HG03095 (cell line): ENCODE measurements around the gene MT1G.
"Not testable (repeated sequence)": the region's sequence is repeated elsewhere in the genome, so short reads cannot be mapped to it uniquely, and the experiment has no call there.

ENCODE experiments used
- ATAC-seq: cut with Tn5 transposase; IDR thresholded peaks from one replicate; pipeline ENCODE4 v1.9.1; 2021; ENCODE audit warnings: moderate library complexity; ENCODE audit not compliant: unreplicated experiment

Gene MT1G

DNA sequence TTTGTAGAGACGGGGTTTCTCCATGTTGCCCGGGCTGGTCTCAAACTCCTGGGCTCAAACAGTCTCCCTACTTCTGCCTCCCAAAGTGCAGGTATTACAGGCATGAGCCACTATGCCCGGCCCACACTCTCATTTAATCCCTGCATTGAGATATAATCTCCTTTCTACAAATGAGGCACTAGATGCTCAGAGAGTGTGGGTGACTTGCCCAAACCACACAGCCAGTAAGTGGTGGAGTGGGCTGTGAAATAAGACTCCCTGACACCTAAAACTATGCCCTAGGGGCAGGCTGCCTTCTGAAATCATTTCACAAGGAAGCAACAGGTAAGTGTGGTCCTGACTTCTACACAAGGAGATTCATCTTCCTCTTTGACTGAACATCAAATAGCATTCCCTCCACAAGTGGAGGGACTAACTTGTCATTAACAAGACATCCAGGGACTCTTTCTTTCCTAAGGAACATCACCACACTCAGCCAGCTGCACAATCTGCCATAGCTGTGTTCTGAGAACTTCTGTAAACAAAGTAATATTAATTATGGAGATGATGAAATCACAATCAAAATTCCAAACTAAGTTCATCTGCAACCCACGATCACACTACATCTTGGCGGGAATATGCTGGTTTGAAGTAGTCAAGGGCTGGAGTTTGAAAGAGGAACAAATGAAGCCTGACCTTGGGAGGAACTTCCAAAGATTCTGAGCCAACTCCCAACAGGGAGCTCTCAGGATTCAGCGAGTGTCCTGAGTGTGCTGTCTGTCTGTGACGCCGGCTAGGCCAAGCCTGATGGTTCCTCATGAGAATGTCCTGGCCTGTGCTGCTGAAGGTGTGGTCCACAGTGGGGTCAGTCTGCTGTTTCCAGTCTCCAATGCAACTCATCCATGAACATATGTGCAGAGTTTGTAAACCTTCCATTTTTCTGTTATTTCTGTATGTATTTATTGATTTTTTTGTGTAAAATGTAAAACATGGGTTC is 2.3 kb downstream of the MT1G start:
- not testable (repeated sequence) for ATAC-seq

DNA sequence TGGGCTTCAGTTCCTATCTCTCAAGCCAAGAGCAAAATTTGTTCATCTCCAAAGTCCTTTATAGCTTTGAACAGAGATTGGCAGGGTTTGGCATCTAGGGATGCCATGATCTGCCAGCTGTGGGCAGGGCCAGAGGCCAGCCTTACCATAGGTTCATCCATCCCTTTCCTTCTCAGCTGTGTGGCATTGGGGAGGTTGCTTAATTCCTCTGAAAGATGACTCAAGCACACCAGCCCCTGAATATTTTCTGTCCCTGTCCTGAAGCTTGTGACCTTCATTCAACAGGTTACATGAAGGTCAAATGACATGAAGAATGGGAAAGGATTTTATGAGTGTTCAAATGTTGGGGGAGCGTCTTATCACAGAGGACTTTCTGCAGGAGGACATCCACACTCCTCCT is 3.4 kb downstream of the MT1G start:
- no peak for ATAC-seq

DNA sequence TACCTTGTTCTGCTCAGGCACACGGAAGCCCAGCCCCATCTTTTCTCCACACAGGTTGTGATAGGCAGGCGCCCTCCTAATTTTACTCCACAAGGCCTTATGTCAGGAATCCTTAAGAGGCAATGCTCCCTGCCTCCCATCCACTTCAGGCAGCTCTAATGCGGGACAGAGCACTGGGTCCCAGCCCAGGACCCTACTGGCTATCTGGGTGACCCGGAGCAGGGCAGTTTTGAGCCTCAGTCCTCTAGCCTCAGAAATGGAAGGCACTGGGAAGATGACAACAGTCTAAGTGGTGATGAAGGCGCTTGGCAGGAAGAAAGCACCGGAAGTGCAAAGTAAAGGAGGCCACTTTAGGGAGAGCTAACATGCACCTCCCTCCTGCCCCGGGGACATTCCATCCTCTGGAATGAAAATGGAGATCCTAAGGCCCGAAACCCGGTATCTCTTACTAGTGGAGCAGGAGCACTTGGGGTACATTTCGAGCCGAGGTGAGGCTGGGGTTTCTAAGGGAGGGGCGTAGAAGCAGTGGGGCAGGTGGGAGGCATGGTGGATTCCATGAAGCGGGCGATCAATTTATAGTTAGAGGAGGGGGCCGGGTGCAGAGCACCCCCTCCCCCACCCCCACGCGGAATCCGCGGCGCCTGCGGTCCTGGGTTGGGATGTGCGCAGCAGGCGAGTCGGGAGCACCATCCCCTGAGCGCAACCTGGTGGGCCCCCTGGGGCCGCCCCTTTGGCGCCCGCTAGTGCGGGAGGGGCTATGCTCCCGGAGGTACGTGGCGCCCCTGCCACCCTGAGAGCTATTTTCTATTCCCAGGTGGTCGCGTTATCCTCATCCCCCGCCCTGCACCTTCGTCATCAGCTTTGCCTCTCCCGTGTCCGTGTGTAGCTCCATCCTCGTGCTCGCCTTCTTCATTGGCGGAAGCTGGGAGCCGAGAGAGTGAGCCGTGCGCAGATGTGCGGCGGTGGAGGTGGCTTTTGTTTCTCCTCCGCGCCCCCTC is 5.2 kb downstream of the MT1G start:
- ATAC-seq = no peak

DNA sequence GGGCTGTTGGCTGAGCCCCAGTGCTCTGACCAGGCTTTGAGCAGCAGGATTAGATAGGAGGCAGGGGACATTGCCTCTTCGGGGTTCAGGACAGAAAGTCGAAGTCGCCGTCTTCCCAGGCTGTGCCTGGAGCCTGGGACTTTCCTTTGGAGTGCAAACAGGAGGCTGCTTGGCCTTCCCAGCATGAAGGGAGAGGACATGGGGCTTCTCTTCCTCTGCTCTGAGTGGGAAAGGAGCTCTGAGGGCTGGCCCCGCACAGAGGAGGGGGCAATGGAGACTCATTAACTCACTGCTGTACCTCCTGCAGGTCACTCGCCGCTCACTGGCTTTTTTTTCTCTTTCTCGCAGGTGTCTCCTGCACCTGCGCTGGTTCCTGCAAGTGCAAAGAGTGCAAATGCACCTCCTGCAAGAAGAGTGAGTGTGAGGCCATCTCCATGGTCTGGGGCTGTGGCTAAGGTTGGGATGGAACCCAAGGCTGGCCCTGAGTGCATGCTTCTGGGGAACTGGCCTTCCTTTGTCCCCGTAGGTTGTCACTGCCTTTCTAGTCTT is 9.5 kb downstream of the MT1G start:
- ATAC-seq = no peak

DNA sequence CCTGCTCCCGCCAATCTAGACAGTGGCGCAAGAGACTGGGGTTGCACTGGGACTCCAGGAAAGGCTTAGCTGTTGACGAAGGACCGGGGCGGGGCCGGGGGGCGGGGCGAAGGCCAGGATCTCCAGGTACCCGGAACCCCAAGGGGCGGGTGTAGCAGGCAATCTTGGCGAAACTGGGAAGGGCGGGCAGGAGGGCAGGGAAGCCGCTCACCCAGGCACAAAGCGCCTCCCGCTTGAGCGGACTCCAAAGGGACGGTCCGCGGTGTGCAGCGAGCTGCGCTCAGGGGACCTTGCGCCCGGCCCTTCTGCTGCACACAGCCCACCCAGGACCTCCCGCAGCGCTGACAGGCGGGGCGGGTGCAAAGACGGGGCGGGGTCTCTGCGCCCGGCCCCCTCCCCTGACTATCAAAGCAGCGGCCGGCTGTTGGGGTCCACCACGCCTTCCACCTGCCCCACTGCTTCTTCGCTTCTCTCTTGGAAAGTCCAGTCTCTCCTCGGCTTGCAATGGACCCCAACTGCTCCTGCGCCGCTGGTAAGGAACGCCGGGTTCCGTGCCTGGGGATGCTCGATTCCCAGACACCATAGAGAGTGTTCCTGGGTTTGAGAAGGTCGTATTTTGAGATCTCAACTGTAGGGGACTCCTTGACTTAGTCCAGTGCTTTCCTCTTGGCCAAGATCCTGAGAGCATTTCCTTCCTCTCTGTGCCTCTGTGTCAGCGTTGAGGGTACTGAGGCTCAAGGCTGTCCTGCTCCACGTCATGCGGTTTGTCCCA is 10.1 kb downstream of the MT1G start, which contains the start of gene MT1F:
Gene MT1F, plus strand, starts transcription at position 405 of the 772 bp plus-strand sequence. Its CDS starts 100 bp downstream, at position 505.
- ATAC-seq = no peak

DNA sequence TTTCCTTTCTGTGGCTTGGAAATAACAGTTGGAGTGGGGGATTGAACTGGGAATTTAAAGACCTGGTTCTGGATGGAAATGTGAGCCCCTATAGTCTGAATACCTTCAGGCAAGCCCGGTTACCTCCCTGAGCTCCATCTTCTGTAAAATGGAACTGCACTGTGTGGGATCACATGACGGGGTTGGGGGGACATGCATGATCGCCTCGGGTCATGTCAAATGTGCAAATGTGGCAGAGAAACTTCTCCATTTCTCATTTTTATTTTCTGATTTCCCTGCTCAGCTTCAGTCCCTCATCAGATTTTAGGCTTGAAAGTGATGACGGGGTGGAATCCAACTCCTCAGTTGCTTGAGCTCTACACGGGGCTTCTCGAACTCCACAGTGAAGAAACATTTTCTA is 14.6 kb downstream of the MT1G start:
- ATAC-seq = no peak

DNA sequence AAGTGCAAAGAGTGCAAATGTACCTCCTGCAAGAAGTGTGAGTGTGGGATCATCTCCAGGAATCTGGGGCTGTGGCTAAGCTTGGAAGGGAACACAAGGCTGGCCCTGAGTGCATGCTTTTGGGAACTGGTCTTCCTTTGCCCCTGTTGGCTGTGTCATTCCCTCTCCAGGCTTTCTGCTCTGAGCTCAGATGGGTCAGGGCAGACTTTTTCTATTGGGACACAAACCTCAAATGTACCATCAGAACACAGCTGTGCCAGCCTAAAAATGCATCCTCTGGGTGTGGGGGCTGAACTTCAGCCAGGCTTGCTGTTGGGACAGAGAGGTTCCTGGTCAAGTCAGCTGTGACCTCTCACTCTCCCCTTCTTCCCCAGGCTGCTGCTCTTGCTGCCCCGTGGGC is 15.3 kb downstream of the MT1G start:
- no peak for ATAC-seq

DNA sequence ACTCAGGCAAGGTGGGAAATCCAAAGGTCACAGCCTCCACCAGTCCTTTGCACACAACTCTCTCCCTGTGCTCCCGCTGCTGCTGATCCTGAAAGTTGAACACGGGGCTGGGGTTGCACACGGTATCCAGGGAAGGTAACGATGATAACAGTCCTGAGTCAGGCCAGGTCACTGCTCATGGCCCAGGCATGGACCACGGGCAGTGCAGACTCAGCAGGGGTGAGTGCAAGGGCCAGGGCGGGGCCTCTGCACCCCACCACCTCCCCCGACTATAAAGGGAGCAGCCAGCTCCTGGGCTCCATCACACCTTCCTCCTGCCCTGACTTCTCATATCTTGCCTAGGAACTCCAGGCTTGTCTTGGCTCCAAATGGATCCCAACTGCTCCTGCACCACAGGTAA is 16.3 kb downstream of the MT1G start, which contains the start of gene MT1B:
Gene MT1B, plus strand, starts transcription at position 301 of the 400 bp plus-strand sequence. Its CDS starts 68 bp downstream, at position 369.
- no peak for ATAC-seq

DNA sequence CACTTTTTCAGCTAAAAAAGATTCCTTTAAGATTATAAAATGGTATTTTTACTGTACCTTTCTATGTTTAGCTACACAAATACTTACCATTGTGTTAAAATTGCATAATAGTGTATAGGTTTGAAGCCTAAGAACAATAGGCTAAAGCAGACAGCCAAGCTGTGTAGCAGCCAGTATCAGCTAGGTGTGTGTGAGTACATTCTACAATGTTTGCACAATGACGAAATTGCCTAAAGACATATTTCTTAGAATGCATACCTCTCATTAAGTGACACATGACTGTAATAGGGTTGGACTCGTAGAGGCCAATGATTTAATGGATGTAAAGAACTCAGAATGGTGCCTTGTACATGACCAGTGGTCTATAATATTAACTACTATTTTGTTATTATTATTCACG is 18.0 kb downstream of the MT1G start:
- no peak for ATAC-seq

DNA sequence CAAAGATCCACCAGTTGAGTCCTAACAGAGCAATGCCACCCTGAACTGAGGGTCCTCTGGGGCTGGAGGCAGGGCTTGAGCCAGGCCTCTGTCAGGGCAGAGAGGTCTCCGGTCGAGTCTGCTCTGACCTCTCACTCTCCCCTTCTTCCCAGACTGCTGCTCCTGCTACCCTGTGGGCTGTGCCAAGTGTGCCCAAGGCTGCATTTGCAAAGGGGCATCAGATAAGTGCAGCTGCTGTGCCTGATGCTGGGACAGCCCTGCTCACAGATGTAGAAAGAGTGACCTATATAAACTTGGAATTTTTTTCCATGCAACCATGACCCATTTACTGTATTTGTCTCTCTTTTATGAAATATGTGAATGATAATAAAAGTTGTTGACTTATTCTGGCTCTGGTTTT is 18.6 kb downstream of the MT1G start:
- ATAC-seq = no peak

DNA sequence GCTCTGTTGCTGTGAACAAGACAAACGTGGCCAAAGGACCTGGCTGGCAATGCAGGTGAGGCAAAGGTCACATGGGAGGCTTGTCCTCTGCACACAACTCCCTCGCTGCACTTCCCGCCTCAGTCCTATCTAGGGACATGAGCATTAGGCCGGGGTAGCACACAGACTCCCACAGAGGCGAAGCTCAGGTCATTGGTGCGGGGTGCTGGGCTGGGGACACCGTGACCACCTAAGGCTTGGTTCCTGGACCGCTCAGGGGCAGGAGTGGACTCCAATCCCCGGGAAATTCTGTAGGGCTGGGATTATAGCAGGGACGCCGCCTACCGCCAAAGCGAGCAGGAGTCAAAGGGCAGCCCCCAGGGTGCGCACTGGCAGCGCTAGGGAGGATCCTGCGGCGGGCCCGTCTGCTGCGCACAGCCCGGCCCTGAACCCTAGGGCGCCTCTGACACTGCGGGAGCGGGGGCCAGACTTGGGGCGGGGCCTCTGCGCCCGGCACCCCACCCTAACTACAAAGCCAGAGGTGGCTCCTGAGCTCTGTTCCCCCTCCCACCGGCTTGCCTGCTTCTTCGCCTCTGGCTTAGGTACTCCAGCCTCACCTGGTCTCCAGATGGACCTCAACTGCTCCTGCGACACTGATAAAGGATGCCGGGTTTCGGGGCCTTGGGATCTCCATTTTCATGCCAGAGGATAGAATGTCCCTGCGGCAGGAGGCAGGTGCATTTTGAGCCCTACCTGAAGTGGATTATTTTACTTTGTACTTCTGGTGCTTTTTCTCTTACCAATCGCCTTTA is 20.0 kb downstream of the MT1G start:
- ATAC-seq = no peak

DNA sequence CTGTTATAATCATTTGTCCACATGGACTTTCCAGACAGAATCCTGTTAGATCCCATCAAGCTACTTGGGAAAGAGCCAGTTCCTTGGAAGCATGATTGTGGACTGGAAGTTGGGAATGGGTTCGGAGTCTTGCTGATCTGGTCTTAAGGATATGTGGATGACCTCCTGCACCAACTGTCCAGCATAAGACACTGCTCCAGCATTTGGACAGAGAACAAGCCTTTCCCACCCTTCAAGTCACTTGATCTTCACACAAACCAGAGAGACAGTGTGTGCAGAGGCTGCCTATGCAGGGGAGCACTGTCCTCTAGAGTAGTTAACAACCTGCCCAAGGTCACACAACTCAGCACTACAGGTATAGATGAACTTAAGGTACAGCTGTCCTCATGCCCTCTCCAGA is 22.0 kb downstream of the MT1G start:
- no peak for ATAC-seq

DNA sequence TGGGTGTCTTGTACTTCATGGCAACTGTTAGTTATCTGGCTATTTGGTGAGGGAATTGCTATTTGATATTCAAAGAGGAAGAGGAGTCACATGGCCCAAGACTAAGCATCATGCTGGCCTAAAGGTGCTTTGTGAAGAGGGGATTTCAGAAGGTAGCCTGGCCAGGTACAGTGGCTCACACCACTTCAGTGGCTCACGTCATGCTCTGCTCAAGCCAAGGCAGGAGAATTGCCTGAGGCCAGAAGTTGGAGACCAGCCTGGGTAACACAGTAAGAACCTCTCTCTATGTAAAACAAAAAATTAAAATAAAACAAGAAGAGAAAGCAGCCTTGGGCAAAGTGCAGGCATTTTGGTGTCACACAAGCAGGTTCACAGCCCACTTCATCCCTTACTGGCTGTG is 22.6 kb downstream of the MT1G start:
- ATAC-seq = no peak

DNA sequence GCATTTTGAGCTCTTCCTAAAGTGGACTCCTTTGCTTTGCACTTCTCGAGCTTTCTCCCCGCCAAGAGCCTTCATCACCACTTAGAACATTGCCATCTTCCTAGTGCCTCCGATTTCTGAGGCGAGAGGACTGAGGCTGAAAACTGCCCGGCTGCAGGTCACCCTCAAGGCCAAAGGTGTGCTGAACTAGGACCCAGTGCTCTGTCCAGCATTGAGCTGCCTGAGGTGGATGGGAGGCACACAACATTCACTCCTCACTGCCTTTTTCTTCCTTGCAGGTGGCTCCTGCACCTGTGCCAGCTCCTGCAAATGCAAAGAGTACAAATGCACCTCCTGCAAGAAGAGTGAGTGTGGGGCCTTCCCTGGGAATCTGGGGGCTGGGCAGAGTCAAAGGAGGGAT is 24.0 kb downstream of the MT1G start:
- ATAC-seq = no peak

DNA sequence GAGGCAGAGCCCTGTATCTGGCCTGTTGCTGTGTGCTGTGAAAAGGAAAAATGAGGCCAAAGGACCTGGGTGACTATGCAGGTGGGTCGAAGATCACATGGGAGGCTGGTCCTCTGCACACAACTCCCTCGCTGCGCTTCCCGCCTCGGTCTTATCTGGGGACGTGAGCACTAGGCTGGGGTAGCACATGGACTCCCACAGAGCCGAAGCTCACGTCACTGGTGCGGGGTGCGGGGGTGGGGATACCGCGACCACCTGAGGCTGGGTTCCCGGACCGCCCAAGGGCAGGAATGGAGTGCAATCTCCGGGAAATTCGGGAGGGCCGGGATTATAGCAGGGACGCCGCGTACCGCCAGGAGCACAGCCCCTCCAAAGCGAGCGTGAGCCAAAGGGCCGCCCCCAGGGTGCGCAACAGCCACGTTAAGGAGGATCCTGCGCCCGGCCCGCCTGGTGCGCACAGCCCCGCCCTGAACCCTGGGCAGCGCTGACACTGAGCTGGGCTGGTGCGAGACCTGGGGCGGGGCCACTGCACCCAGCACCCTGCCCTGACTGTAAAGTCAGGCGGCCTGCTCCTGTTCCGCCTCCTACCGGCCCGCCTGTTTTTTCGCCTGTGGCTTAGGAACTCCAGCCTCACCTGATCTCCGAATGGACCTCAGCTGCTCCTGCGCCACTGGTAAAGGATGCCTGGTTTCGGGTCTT is 24.6 kb downstream of the MT1G start:
- no peak for ATAC-seq

DNA sequence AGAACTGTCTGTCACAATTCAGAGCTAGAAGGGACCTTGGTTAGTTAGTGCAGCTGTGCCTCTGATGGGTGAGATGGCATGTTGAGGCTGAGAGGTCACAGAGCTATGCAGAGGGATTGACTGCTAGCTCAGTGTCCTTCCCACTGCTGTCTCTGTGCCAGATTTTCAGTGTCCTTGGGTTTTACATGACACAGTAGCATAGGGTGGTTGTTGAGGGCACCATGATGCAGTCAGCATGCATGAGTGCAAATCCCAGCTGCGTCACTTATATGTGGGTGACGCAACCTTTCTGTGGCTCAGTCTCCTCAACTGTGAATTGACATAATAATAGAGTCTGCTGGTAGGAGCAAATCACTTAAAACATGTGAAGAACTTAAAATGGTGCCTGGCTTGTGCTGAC is 26.7 kb downstream of the MT1G start:
- no peak for ATAC-seq

DNA sequence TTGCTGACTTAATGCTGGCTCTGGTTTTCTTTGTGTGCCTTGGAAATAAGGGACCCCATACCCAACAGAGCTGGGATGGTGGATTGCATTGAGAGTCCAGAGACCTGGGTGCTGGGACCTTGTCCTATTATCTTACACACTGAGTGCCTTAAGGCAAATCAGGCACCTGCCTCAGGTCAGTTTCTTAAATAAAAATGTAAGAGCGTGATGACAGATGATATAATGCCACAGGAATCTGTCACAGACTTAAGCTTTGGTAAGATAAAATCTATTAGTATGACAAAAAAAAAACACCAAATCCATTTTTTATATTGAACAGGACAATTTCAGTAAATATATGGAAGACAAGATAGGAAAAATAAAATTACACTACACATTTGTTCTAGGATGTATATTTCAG is 27.8 kb downstream of the MT1G start:
- ATAC-seq = no peak

DNA sequence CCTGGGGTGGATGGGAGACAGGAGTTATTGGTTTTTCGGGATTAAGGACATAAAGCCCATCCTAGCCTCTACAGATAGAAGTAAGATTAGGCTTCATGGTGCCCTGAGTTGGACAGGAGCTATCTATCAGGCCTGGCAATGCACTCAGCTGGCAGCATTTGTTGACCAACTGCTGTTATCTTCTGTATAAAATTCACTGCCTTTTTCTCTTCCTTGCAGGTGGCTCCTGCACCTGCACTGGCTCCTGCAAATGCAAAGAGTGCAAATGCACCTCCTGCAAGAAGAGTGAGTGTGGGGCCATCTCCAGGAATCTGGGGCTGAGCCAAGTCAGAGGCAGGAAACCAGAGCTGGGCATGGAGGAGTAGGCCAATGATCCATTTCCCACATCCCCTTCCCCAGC is 28.8 kb downstream of the MT1G start:
- ATAC-seq = no peak
